Stimulated activated CD4-positive, alpha-beta T cell treated with anti-CD3 and anti-CD28 coated beads, Interleukin-12 subunit alpha, Interleukin-12 subunit beta, amount 100 ng/mL, for 4 hours (primary cell): ENCODE results near the gene TECPR2.
A peak's percentile ranks its signal among the peaks of the same experiment; 100 is the strongest.

Source experiments
- DNase-seq: peaks from one replicate; pipeline ENCODE4 v3.0.0-alpha.2; 2020

The TECPR2 gene

GRCh38 chr14:102434647-102435175 is 72.0 kb downstream of the TECPR2 start:
- no peak for DNase-seq

GRCh38 chr14:102437997-102438915 is 75.5 kb downstream of the TECPR2 start:
- peak; percentile 60 for DNase-seq

GRCh38 chr14:102439556-102439955 is 76.8 kb downstream of the TECPR2 start:
- DNase-seq = no peak

- no peak for DNase-seq
These were observed 77.7 kb downstream of the TECPR2 start for GRCh38 chr14:102440392-102440791.

- no peak for DNase-seq
These were observed 79.8 kb downstream of the TECPR2 start for GRCh38 chr14:102442241-102443211.

GRCh38 chr14:102445066-102445465 is 82.3 kb downstream of the TECPR2 start:
- DNase-seq = no peak

GRCh38 chr14:102445641-102446040 is 82.9 kb downstream of the TECPR2 start:
- DNase-seq = no peak

GRCh38 chr14:102450206-102451063 is 87.7 kb downstream of the TECPR2 start:
- no peak for DNase-seq

GRCh38 chr14:102451064-102451352 is 88.3 kb downstream of the TECPR2 start:
- no peak for DNase-seq

- no peak for DNase-seq
These were observed 89.6 kb downstream of the TECPR2 start for GRCh38 chr14:102452302-102452701.

- no peak for DNase-seq
These were observed 92.0 kb downstream of the TECPR2 start for GRCh38 chr14:102454711-102455110.

- DNase-seq = no peak
These were observed 94.8 kb downstream of the TECPR2 start for GRCh38 chr14:102457509-102457908.

GRCh38 chr14:102461490-102462338 is 99.0 kb downstream of the TECPR2 start:
- DNase-seq = no peak

- DNase-seq = no peak
These were observed 99.7 kb downstream of the TECPR2 start for GRCh38 chr14:102462391-102462790.

- DNase-seq = no peak
These were observed 101.3 kb downstream of the TECPR2 start for GRCh38 chr14:102464006-102464405.

- no peak for DNase-seq
These were observed 102.2 kb downstream of the TECPR2 start for GRCh38 chr14:102464846-102465341.

GRCh38 chr14:102469261-102469660 is 106.5 kb downstream of the TECPR2 start:
- DNase-seq = no peak

- no peak for DNase-seq
These were observed 109.4 kb downstream of the TECPR2 start for GRCh38 chr14:102471921-102472790.

GRCh38 chr14:102472791-102473150 is 110.0 kb downstream of the TECPR2 start:
- DNase-seq = no peak

GRCh38 chr14:102473559-102473958 is 110.8 kb downstream of the TECPR2 start:
- DNase-seq = no peak
